HG03521 (cell line): ENCODE results near the gene RNF217.
"Not testable (repeated sequence)": the region's sequence is repeated elsewhere in the genome, so short reads cannot be mapped to it uniquely, and the experiment has no call there.

Source experiments
- ATAC-seq: cut with Tn5 transposase; IDR thresholded peaks from one replicate; pipeline ENCODE4 v1.9.1; 2021; ENCODE audit warnings: mild to moderate bottlenecking, moderate library complexity; ENCODE audit not compliant: unreplicated experiment

Gene RNF217

DNA sequence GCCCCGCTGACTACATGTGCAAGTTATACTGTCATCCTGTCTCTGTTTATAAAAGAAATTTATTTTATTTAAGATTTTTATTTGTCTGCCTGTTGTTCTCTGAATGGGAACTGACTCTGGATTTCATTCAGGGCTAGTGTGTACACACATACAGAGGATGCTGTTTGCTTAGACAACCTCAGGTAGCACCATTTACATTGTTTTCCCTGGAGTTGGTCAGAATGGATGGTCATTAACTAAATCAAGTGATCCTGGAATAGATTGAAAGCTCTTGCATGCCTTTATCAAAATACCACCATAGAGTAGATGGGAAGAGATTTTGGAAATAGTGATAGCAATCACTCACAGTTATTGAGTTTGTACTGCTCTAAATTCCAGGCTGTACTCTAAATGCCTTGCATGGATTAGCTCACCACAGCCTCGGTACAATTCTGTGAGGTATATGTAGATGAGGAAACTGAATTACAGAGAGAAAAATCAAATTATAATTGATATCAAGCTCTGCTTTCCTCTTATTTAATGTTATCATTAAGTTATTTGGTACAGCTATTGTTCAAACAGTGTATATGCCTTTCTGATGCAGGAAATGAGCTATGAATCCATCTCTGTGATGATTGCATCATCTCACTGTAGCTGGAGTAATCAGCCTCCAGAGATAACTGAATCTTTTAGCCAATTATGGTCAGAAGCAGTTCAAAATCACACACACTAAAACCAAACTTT, 51.9 kb downstream of the RNF217 start:
- ATAC-seq: no peak

DNA sequence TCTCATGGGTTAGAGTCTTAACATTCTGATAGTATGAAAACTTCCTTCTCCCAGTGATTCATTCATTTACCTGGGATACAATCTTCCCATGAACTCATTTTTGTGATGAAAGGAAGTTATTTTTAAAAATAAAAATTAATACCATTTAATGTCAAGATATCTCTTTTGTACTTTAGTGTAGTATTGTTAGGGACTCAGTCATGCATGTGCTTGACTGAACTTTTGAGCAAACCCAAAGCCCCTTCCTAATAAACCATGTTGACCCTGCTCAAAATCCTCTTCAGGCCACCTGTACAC, 52.4 kb downstream of the RNF217 start:
- ATAC-seq: no peak

DNA sequence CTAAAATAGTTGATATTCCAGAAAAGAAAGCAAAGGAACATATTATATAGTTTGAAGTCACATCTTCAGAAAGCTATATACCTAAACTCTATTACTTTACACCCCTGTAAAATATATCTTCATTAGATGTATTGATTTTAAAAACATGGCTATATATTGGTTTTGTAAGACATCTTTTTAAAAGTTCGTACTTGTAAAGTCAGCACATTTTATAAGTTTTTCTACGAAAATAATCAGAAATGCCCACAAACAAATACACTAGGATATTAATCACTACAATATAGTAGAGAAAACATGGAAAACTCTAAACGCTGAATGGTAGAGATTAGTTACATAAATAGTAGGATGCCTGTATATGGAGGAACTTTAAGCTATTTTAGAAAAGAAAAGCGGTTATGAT, 52.9 kb downstream of the RNF217 start:
- ATAC-seq: no peak

DNA sequence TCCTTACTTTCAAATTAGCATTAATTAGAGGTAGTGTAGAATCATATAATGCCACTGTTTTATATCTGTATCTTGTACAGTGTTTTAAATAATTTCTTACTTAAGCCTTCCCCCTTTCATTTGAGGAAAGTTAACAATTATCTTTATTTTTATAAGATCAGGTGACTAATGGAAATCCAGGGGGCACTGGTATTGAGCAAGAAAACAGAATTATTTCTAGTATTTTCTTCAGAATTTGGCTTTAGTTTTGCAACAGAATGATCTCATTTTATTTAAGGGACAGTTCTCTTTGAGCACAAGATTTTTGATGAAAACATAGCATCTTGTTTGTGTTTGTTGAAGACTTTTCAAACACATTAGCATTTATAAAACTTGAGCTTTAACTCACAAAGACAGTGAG, 55.9 kb downstream of the RNF217 start:
- ATAC-seq: no peak

DNA sequence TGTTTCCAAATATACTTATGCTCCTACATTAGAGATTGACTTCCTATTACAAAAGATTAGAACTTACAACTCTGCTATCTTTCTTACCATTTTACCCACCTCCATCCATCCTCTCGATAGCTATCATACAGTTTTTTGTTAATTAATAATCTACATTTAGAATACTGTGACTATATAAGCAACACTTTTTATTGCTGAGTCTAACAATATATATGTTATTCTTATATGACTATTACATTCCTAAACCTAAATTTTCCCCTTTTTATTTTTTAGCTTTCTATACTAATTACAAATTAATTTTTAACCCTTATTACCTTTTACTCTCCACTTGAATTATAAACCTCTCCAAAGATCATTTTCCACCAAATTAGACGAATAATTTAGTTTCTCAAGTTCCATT, 57.0 kb downstream of the RNF217 start:
- ATAC-seq: no peak

DNA sequence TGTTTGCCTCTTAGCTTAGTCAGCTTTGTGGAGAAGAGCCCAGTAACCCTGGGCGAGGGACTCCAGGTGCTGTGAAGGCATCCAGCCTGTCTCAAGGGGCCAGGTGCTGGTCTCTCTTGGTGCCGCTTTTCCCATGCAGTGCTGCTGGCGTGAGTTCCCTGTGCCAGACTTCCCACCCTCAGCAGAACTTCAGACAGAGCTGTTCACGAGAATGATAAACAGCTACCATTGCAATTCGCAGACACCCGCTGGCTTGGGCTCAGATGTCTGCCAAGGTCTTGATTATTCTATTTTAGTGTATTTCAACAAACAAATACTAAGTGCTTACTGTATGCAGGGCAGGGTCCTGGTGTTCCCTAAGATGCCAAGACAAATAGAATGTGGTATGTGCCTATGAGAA, 57.7 kb downstream of the RNF217 start:
- ATAC-seq: no peak

DNA sequence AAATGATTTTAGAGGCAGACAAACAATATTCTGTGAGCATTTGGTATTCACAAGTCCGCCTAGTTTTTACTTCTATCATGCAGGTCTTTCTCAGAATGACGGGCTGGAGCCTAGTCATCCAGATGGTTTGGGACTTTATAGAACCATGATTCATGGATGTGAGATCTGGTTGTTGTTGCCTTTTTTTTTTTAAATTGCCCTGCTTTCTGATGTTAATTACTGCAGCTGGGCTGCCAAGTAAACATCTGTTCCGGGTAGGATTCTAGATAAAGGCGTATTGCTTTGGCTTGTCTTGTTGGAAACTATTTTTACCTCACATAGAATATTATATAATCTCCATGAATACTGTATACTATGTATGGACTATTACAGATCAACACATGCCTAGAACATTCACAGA, 58.1 kb downstream of the RNF217 start:
- ATAC-seq: no peak

DNA sequence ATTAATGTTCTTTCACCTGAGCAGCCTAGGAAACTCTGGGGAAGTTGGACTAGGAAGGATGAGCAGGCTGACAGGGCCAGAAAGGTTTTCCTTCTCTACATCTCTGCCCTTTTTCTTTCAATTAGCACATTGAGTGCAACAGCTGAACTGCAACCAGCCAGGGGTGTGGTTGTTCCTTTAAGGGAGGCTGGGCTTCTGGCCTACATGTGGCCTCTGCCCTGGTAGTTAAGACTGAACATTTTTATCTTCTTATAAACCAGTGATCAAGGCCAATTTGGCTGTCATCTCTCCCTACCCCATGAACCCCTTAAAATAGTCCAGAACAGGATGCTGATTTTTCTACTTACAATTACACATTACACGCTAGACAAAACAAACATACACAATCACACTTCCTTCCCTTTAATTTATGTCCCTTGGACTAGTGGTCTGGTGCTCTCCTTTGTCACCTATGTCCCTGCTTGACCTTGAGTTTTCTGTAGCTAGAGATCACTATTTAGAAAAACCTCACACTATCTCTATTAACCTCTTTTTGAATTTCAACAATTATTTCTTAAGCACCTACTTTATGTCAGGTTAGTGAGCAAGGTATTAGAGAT, 60.3 kb downstream of the RNF217 start:
- ATAC-seq: no peak

DNA sequence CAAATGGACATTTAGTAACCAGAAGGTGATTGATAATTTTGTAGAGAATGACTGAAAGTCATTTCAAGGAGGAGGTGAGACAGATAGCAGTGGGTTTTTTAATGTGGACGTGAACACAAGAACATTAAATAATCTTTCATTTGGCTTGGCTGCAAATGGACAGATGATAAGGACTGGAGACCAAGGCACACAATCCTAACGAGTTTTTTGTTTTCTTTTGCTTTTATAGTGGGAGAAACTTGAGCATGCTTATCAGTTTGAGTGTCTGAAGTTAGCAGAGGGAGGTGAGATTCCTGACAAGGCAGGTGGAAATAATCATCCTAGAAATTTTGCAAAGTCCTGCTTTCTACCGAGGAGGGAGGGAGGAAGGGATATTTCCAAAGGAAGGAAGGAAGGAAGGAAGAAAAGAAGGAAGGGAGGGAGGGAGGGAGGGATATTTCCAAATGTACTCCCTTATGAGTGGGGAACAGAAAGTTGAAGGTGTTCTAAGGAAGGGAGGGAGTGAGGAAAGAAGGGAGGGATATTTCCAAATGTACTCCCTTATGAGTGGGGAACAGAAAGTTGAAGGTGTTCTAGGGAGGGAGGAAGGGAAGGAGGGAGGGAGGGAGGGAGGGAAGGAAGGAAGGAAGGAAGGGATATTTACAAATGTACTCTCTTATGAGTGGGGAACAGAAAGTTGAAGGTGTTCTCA, 63.1 kb downstream of the RNF217 start:
- no peak for ATAC-seq

DNA sequence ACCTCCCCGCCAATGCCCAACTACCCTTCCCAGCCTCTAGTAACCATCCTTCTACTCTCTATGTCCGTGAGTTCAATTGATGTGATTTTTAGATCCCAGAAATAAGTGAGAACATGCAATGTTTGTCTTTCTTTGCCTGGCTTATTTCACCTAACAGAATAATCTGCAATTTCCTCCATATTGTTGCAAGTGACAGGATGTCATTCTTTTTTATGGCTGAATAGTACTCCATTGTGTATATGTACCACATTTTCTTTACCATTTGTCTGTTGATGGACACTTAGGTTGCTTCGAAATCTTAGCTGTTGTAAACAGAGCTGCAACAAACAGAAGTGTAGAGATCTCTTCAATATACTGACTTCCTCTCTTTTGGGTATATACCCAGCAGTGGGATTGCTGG, 65.0 kb downstream of the RNF217 start:
- no peak for ATAC-seq

DNA sequence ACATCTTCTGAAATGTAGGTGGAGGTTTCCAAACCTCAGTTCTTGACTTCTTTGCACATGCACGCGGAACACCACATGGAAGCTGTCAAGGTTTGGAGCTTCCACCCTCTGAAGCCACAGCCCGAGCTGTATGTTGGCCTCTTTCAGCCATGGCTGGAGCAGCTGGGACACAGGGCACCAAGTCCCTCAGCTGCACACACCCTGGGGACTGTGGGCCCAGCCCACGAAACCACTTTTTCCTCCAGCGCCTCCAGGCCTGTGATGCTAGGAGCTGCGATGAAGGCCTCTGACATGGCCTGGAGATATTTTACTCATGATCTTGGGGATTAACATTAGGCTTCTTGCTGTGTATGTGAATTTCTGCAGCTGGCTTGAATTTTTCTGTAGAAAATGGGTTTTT, 68.7 kb downstream of the RNF217 start:
- ATAC-seq: no peak

DNA sequence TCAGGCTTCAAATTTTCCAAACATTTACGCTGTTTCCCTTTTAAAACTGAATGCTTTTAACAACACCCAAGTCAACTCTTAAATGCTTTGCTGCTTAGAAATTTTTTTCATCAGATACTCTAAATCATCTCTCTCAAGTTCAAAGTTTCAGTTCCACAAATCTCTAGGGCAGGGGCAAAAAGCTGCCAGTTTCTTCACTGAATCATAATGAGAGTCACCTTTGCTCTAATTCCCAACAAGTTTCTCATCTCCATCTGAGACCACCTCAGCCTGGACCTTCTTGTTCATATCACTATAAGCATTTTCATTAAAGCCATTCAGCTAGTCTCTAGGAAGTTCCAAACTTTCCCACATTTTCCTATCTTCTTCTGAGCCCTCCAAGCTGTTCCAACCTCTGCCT, 69.1 kb downstream of the RNF217 start:
- no peak for ATAC-seq

DNA sequence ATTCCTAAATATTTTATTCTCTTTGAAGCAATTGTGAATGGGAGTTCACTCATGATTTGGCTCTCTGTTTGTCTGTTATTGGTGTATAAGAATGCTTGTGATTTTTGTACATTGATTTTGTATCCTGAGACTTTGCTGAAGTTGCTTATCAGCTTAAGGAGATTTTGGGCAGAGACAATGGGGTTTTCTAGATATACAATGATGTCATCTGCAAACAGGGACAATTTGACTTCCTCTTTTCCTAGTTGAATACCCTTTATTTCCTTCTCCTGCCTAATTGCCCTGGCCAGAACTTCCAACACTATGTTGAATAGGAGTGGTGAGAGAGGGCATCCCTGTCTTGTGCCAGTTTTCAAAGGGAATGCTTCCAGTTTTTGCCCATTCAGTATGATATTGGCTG, 72.7 kb downstream of the RNF217 start:
- not testable (repeated sequence) for ATAC-seq

DNA sequence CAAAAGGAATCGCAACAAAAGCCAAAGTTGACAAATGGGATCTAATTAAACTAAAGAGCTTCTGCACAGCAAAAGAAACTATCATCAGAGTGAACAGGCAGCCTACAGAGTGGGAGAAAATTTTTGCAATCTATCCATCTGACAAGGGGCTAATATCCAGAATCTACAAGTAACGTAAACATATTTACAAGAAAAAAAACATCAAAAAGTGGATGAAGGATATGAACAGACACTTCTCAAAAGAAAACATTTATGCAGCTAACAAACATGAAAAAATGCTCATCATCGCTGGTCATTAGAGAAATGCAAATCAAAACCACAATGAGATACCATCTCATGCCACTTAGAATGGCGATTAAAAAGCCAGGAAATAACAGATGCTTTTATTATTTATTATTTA, 74.2 kb downstream of the RNF217 start:
- ATAC-seq: not testable (repeated sequence)

DNA sequence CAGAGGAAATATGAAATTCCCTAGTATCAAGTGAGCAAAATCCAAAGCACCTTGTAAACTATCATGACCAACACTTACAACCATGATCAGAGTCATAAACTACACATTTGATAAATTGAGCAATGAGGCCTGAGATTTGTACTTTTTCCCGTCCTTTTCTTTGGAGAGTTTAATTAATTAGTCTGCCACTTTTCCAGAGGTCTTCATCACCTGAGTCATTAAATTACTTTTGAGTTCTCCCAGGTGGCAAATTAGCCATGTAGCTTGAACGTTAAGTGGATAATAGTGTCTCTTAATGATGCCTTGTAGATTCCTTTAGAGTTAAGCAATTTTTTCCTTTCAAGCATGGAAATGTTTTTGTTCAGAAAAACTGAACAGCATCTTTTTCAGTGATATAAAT, 75.6 kb downstream of the RNF217 start:
- no peak for ATAC-seq

DNA sequence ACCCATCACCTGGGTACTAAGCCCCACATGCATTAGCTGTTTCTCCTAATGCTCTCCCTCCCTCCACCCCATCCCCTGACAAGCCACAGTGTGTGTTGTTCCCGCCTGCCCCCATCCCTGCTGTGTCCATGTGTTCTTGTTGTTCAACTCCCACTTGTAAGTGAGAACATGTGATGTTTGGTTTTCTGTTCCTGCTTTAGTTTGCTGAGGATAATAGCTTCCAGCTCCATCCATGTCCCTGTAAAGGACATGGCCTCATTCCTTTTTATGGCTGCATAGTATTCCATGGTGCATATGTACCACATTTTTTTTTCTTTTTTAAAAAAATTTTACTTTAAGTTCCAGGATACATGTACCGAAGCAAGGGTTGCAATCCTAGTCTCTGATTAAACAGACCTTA, 76.7 kb downstream of the RNF217 start:
- no peak for ATAC-seq

DNA sequence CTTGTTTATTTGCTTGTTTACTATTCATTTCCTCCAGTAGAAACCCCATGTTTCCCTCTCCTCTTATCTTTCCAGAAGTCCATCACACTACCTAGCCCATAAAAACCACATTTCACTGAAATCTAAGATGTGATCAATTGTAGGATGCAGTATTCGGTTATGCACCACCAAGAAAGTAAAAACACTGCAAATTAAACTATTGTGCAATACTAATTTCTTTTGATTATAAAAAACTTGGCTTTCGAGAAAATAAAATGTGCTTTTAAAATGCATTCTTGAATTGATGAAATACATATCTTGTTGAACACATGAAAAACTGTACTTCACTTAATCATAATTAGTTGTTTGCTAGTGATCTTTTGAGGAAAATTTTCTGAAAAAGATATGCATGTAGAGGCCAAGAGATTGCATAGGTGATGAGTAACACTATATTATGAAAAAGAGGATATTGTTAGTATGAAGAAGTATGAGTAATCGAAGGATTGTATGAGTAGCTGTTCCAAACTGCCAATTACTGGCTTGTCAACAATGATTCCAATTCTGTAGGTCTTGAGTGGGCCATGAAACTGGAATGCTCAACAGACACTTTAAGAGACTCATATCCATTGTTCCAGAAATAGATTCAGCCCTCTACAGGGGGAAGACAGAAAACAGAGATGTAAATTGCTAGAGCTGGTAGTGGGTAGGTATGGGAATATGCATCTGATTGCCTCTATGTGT, 79.7 kb downstream of the RNF217 start:
- ATAC-seq: no peak

DNA sequence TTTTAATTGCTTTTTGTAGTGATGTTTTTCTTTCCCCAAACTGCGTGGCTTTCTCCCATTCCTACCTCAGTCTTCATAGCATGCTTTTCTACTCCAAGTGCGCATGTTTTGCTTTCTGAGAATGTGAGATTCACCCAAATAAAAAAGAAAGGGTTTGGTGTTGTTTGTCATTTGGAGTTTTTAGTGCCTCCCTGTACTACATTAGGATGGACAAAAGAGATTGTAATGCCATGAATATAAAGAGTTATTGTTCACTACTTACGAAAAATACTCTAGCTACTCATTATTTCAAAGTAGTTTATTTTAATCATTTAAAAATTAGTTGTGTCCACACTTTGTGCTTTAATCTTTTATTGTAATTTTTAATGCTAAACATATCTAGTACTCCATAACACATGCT, 81.8 kb downstream of the RNF217 start:
- no peak for ATAC-seq

DNA sequence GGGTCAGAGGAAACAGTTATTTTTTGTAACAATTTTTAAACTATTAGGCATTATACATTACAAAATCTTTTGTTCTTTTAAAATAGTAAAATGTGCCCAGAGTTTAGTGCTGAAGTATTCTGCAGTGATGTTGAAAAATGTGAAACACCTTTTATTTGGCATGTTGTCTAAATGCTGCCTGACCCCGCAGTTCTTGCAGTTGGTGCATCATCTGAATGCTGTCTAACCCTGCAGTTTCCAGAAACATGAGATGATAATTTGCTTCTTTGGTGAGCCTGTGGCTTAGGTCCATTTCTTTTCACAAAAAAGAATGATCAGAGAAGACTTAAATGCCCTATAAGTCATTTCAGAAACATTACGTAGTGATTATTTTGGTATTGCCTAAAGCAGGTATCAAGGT, 82.4 kb downstream of the RNF217 start:
- no peak for ATAC-seq

DNA sequence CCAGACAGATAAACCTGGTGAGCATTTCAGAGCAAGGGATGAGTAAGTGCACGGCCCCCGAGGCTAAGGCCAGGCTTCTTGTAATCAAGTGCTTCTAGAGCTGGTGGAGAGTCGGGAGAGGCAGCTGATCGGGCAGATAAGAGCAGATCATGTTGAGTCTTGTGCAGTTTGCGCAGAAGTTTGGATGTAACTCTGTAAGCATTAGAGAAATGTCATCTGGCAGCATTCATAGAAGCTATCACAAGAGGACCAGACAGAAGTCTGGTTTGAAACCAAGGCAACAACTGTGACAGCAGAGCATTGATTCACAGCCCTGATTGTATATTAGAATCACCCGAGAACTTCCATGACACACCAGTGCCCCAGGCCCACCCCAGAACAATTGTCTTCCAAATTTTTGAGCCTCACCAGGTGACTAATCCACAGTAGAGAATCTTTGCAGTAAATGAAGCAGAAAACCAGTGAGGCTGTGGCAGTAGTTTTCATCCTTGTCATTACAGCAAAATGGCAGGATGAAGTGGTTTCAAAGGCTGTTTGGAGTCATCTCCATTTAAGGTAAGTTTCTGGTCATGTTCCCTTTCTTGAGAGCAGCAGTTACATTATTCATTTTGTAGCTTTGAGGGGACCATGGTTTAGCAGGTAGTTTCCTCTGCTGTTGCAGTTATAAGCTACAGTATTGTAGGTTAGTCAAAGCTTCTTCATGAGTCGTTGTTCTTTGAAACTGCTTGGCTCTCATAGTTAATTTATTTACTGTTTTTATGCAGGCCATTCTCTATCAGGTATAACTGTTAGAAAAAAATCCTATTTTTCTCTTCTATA, 84.1 kb downstream of the RNF217 start:
- no peak for ATAC-seq

DNA sequence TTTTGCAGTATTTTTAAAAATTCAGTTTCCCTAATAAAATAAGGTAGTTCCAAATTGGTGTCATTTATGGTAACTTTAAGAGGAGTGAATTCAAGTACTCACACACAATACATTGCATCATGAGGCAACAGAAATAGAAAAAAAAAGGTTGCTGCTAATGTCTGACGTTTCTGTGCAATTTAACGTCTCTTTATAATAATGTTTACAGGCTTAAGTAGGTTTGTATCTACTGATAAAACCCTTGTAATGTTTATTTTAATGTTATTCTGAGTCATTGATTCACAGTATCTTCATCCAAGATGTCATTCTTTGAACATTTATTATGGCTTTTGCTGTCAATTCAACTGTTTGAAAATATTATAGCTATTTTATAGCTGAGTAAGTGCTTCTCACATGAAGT, 86.0 kb downstream of the RNF217 start:
- no peak for ATAC-seq
